Smooth muscle cell (in vitro differentiated cells): ENCODE results near the gene PRDM16. TPM values are rescaled to one million over a fixed set of nuclear protein-coding genes. Genes with fewer than 3 reads are reported as not detected.

Experiments
- DNase-seq: peaks from one replicate; lab custom pipeline; 2025; ENCODE audit not compliant: unreplicated experiment; lab: John Stamatoyannopoulos, UW
- H2AFZ ChIP-seq: fragments of 200-600 bp; sonication (generic); 2 replicates; pipeline ENCODE4 v1.6.0; 2016; ENCODE audit warnings: antibody characterized with exemption, low read depth, mild to moderate bottlenecking
- H3F3A ChIP-seq: fragments of 200-600 bp; sonication (generic); 2 replicates; pipeline ENCODE4 v1.6.0; 2017; ENCODE audit warnings: antibody characterized with exemption, low read depth
- H3K27ac ChIP-seq: fragments of 200-600 bp; sonication (generic); 2 replicates; pipeline ENCODE4 v1.5.1; 2016; ENCODE audit warnings: low read depth, mild to moderate bottlenecking
- H3K27me3 ChIP-seq: fragments of 200-600 bp; sonication (generic); 2 replicates; pipeline ENCODE4 v1.6.1; 2016; ENCODE audit warnings: low read depth, mild to moderate bottlenecking
- H3K36me3 ChIP-seq: fragments of 200-600 bp; sonication (generic); 2 replicates; pipeline ENCODE4 v1.5.1; 2016; ENCODE audit warnings: low read depth
- H3K4me1 ChIP-seq: fragments of 200-600 bp; sonication (generic); 2 replicates; pipeline ENCODE4 v1.5.1; 2016; ENCODE audit warnings: low read depth
- H3K4me2 ChIP-seq: fragments of 200-600 bp; sonication (generic); 2 replicates; pipeline ENCODE4 v1.6.0; 2016; ENCODE audit warnings: mild to moderate bottlenecking
- H3K4me3 ChIP-seq: fragments of 200-600 bp; sonication (generic); 2 replicates; pipeline ENCODE4 v1.5.1; 2016; ENCODE audit warnings: mild to moderate bottlenecking
- H3K79me2 ChIP-seq: fragments of 200-600 bp; sonication (generic); 2 replicates; pipeline ENCODE4 v1.6.0; 2016; ENCODE audit warnings: low read depth, mild to moderate bottlenecking
- H3K9ac ChIP-seq: fragments of 200-600 bp; sonication (generic); 2 replicates; pipeline ENCODE4 v1.6.0; 2016; ENCODE audit warnings: low read depth
- H3K9me3 ChIP-seq: fragments of 200-600 bp; sonication (generic); replicated peaks from 2 replicates; pipeline ENCODE4 v1.5.1; 2016; ENCODE audit warnings: low read depth
- H4K20me1 ChIP-seq: fragments of 200-600 bp; sonication (generic); 2 replicates; pipeline ENCODE4 v1.6.0; 2016; ENCODE audit warnings: low read depth
- WGBS: methylation state at CpG from one replicate; pipeline ENCODE4 v1.1.7; 2016; ENCODE audit warnings: low lambda C conversion rate; 5-methylcytosine and 5-hydroxymethylcytosine counted together
- polyA plus RNA-seq: library from polyadenylated mRNA; unstranded; fragments of >200 nt; fragmentation: Nextera tagmentation; extraction: Ambion mirVana; gene quantifications from 2 replicates; pipeline ENCODE4 v1.2.1, GENCODE V29; 2016
- total RNA-seq: library from RNA; depleted of rRNA; stranded (reverse); fragments of >200 nt; gene quantifications from 2 replicates; pipeline ENCODE4 v1.2.3, GENCODE V29; 2014
- TF ChIP-seq, protein P1 (sequence below): fragments of 200-600 bp; sonication (generic); IDR thresholded peaks from 2 replicates; pipeline ENCODE4 v1.5.1; 2017; ENCODE audit warnings: borderline replicate concordance, mild to moderate bottlenecking, antibody characterized with exemption; ENCODE audit not compliant: insufficient read depth, poor library complexity, severe bottlenecking

The PRDM16 gene
- total and polyA plus RNA-seq, 2 experiments from 2014 or later, result 0.72 to 1.3 TPM

DNA sequence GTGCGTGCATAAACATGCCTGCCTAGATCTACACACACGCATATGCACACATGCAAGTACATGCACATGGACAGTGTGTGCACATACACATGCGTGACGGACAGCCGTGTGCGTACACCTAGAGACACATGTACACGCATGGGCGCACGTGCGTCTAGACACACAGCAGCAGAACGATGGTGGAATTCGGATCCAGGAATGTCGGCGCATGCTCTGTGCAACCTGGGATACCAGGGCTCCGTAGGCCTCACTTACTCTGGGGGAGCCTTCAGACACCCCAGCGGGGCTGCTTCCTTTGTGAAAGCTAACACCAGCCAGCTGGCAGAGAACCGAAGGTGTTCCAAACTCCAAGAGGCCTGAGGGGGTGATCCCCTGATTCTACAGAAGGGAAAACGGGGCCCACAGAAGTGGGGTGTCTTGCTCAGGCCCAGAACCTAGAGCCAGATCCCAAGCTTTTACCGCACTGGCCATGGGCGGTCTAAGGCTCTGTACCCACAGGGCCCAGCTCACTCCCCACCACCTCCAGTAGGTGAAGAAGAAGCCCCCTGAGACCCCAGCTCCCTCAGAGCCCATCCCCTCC lies 358.0 kb downstream of the PRDM16 start:
- H3K4me2 ChIP-seq, result no peak overlapping the region
- H3K36me3 ChIP-seq, result no peaks in the 10 kb centered on the region
- no peak overlapping the region for H3K4me3 ChIP-seq
- no peaks in the 10 kb centered on the region for H3K79me2 ChIP-seq
- no peaks in the 10 kb centered on the region for H3K9me3 ChIP-seq
- no peak overlapping the region for H3K27ac ChIP-seq
- H3K27me3 ChIP-seq, result no peaks in the 10 kb centered on the region
- no peak overlapping the region for H2AFZ ChIP-seq
- no peaks in the 10 kb centered on the region for H3K4me1 ChIP-seq
- H3F3A ChIP-seq, result no peaks in the 10 kb centered on the region
- no peak for DNase-seq
- no peaks in the 10 kb centered on the region for H4K20me1 ChIP-seq
- 96% methylated on average over 20 of the region's 20 CpGs for WGBS
- TF ChIP-seq, protein P1, sequence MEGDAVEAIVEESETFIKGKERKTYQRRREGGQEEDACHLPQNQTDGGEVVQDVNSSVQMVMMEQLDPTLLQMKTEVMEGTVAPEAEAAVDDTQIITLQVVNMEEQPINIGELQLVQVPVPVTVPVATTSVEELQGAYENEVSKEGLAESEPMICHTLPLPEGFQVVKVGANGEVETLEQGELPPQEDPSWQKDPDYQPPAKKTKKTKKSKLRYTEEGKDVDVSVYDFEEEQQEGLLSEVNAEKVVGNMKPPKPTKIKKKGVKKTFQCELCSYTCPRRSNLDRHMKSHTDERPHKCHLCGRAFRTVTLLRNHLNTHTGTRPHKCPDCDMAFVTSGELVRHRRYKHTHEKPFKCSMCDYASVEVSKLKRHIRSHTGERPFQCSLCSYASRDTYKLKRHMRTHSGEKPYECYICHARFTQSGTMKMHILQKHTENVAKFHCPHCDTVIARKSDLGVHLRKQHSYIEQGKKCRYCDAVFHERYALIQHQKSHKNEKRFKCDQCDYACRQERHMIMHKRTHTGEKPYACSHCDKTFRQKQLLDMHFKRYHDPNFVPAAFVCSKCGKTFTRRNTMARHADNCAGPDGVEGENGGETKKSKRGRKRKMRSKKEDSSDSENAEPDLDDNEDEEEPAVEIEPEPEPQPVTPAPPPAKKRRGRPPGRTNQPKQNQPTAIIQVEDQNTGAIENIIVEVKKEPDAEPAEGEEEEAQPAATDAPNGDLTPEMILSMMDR, result no peak
- no peak overlapping the region for H3K9ac ChIP-seq

DNA sequence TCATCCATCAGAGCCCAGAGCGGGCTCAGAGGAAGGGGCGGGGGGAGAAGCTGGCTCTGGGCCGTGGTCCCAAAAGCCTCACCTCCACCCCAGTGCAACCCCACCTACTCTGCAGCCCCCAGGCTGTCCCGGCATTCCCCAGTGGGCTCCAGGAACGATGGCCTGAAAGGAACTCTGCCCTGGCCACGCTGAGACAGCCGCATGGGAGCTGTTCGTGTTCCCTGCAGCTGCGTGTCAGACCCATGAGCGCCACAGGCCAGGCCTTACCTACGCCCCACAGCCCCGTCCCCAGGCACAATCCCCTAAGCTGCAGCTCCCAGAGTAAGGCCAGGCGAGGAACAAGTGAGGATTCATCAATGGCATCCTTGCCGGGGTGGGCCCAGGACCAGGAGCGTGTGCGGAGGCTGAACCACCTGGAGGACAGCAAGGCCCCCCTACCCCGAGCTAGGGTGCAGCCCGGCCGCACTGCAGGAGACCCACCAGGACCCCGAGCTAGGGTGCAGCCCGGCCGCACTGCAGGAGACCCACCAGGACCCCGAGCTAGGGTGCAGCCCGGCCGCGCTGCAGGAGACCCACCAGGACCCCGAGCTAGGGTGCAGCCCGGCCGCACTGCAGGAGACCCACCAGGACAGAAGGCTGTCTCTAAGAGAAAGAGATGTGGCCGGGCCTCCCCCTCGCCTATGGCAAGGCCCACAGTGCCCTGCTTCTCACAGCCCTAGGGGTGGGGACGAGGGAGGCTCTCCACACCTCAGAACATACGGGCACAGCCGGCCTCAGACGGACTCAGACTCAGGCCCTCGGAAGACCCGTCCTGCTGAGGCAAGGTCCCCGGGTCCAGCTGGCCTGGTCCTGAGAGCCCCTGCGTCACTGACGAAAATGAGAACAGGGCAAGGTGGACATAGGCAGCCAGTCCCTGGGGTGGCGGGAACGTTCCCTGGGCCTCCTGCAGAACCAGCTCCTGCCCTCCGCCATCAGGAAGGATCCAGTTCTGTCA lies 359.0 kb downstream of the PRDM16 start:
- H3K9ac ChIP-seq, result no peak overlapping the region
- no peaks in the 10 kb centered on the region for H3K9me3 ChIP-seq
- no peaks in the 10 kb centered on the region for H3K27me3 ChIP-seq
- no peaks in the 10 kb centered on the region for H3F3A ChIP-seq
- no peaks in the 10 kb centered on the region for H3K36me3 ChIP-seq
- TF ChIP-seq, protein P1, result no peak
- no peak for DNase-seq
- no peaks in the 10 kb centered on the region for H4K20me1 ChIP-seq
- no peak overlapping the region for H3K4me2 ChIP-seq
- WGBS, result 94% methylated on average over 43 of the region's 43 CpGs
- no peaks in the 10 kb centered on the region for H3K4me1 ChIP-seq
- H3K27ac ChIP-seq, result no peak overlapping the region
- H2AFZ ChIP-seq, result no peak overlapping the region
- H3K79me2 ChIP-seq, result no peaks in the 10 kb centered on the region
- H3K4me3 ChIP-seq, result no peak overlapping the region

DNA sequence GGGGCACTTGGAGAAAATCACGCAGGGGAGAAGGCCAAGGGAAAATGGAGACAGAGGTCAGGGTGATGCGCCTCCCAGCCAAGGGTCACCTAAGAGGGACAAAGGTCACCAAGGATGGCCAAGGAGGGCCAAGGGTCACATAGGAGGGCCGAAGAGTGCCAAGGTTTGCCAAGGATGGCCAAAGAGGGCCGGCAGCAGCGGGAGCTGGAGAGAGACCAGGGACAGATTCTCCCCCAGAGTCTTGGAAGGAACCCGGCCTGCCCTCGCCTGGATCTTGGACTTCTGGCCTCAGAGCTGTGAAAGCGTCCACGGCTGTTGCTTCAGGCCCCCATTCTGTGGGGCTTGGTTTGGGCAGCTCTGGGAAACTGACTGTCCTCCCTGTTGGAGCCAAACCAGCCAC lies 359.9 kb downstream of the PRDM16 start:
- Histone ChIP-seq H3K27ac (no peak overlapping the region), H3K36me3 (no peaks in the 10 kb centered on the region), H3K4me2 (no peak overlapping the region), H3K9ac (no peak overlapping the region), H3K9me3 (no peaks in the 10 kb centered on the region), H3K4me1 (no peaks in the 10 kb centered on the region), H4K20me1 (no peaks in the 10 kb centered on the region), H3K4me3 (no peak overlapping the region), H3F3A (no peaks in the 10 kb centered on the region), H2AFZ (no peak overlapping the region), H3K27me3 (no peaks in the 10 kb centered on the region), H3K79me2 (no peaks in the 10 kb centered on the region)
- TF ChIP-seq, protein P1, result no peak
- over 99% methylated on average over 9 of the region's 9 CpGs for WGBS
- no peak for DNase-seq
